Measurements from ENCODE around the gene CISTR. TPM values are rescaled to one million over a fixed set of nuclear protein-coding genes. Genes with fewer than 3 reads are reported as not detected.

Gene CISTR
- total RNA-seq, 1 experiment from 2014 or later = not detected

DNA sequence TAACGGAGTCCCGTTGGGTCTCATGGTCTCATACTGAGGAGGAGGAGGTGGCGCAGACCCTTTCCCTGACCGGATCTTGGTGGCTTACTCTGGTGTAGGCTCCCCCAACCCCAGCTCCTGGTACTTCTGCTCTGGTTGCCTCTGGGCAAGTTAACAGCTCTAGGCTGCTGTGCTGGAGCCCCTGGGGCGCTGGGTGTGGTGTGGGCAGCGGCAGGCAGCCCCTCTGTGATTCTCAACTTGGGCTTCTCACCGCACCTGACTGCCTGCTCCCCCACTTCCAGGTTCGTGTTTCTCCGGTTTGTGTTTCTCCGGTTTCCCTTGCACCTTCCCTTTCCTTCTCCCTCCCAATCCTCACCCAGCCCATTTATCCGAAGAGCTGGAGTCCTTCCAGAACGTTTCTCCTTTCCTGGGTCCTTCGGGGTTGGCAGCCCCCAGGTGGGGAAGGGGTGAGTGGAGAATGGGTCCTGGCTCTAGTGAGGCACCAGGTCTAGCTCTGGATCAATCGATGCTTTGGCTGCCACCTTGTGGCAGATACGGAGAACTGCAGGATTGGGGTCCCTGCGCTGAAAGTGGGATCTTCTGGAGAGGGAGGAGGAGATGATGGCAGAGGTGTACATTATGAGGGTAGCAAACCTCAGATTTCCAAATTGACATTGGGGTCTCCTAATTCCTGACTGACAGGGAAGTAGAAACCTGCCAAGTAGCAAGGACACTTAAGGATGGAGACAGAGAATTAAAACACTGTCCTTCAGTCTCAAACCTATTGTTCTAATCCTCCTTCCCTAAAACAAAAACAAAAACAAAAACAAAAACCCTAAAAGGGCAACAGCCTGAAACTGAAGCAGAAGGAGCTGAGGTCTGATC is 8.3 kb downstream of the CISTR start:
- H3K36me3 ChIP-seq (replicated peaks; ENCODE audit: control insufficient read depth, insufficient read depth, low read length) = no peaks in the 10 kb centered on the region
- H3K4me3 ChIP-seq (ENCODE audit: insufficient read depth, low read depth, low read length) = no peak overlapping the region
- H3K27me3 ChIP-seq (ENCODE audit: control insufficient read depth, insufficient read depth, low read length) = peaks cover 67% of the 10 kb centered on the region
- DNase-seq = peak; percentile 95

DNA sequence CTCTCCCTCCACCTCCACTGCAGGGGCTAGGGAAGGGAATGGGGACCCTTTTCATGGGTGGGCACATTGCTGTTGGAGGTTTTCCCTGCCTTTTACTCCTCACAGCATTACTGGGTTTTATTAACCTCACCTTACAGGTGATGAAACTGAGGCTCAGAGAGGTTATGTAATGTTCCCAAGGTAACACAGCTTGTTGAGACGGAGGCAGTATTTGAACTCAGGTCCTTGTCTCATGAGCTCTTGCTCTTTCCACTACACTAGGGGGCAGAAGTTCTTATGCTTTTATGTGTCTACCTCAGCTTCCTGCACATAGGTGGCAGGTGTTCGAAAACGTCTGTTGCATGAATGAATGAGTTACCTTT is 11.7 kb downstream of the CISTR start:
- H3K4me3 ChIP-seq (ENCODE audit: insufficient read depth, low read depth, low read length) = peak overlapping the region; percentile 6; the same call in 1 of the 2 replicates
- DNase-seq = no peak
- peaks cover 75% of the 10 kb centered on the region for H3K27me3 ChIP-seq (ENCODE audit: control insufficient read depth, insufficient read depth, low read length)
- no peaks in the 10 kb centered on the region for H3K36me3 ChIP-seq (replicated peaks; ENCODE audit: control insufficient read depth, insufficient read depth, low read length)

DNA sequence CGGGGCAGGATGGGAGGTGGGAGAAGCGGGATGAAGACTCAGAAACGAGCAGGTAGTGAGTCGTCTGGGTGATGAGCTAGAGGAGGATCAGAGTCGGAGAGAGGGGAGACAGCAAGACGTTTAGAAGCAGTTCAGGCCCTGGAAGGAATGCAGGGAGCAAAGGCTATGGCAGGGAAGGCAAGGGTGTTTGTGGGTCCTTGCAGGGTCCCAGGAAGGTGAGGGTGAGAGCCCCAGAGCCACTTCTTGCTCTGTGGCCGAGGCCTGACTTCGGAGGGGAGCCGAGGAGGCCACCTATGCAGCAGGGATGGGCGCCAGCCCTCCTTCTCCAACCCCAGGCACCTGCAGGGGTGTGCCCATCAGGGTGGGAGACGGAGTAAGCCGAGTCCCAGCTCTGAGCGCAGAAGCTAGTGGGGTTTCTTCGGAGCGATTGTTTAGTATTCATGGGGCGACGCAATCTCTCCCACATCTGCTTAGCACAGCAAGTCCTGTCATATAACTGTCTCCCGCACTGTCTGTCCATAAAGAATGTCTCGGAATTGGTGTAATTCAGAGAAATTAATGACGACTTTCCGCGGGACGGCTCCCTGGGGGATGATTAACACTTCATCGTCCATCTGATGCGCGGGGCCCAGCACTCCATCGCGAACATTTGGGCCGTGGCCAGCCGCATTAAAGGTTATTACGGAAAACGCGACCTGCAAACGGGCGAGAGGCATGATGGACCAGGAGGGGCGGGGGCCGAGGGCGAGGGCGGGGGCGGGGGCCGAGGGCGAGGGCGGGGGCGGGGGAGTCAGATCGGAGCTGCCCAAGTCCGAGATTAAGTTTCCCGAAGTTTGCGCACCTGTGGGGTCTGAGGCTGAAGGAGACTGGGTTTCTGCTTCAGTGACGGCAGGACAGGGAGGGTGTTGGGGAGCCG is 12.3 kb downstream of the CISTR start:
- DNase-seq = peak; percentile 70
- Histone ChIP-seq H3K27me3 (ENCODE audit: control insufficient read depth, insufficient read depth, low read length) (peaks cover 76% of the 10 kb centered on the region), H3K36me3 (replicated peaks; ENCODE audit: control insufficient read depth, insufficient read depth, low read length) (no peaks in the 10 kb centered on the region), H3K4me3 (ENCODE audit: insufficient read depth, low read depth, low read length) (peak overlapping the region; percentile 28; the same call in 1 of the 2 replicates)

DNA sequence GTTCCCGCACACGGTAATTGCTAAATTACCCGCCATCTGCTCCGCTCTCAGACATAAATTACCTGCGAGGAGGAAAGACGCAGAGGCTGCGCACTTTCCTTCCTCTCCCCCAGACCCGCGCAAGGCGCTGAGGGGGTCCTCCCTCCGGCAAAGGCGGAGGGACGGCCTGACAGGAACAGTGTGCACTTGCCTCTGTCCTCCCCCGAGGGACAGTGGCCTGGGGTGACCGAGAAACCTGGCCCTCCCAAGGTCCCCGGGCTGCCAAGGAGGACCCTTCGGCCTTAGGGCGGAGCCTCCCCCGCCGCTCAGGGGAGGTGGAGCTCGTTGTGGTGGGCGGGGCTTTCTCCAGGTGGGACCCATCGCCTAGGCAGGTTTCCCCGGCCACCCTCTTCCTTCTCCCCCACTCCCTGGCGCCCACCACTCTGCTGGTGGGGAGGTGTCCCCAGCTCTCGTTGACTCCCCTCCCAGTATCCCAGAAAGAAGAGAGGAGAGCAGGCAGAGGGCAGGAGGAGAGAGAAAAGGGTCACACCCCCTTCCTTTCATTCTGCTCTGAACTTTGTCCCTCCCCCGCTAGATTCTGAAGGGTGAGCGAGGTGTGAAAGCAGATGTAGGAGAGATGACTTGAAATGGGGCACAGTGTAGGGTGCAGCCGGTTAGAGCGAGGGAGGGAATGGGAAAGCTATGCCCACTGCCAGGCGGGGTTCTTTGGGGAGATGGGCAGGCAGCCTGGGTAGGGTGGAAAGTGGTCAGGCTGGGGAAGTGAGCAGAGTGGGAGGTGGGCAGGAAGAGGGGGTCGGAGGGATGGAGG is 13.2 kb downstream of the CISTR start:
- Histone ChIP-seq H3K36me3 (replicated peaks; ENCODE audit: control insufficient read depth, insufficient read depth, low read length) (no peaks in the 10 kb centered on the region), H3K4me3 (ENCODE audit: insufficient read depth, low read depth, low read length) (peak overlapping the region; percentile 55), H3K27me3 (ENCODE audit: control insufficient read depth, insufficient read depth, low read length) (peaks cover 70% of the 10 kb centered on the region)
- DNase-seq = peak; percentile 97

DNA sequence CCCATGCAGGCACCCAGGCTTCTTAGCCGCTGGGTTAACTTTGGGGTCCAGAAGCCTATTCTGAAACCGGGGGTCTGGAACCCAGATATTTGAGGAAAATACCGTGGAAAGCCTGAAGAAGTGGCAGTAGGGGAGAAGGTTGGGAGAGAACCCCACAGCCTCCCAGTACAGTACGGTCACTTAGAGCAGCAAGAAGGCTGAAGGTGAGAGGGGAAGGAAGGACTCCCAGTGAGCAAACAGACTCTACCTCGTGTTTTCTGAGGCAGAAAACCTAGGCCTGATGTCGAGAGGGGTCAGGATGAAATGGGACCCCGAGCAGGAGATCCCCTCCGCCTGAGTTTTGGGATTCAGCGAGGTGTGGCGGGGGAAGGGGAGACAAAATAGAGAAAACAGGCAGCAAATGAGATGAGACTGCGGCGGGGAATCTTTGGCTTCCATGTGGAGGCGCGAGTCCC is 13.8 kb downstream of the CISTR start:
- no peak for DNase-seq
- H3K27me3 ChIP-seq (ENCODE audit: control insufficient read depth, insufficient read depth, low read length) = peaks cover 69% of the 10 kb centered on the region
- peak overlapping the region; percentile 55; the same call in 1 of the 2 replicates for H3K4me3 ChIP-seq (ENCODE audit: insufficient read depth, low read depth, low read length)
- no peaks in the 10 kb centered on the region for H3K36me3 ChIP-seq (replicated peaks; ENCODE audit: control insufficient read depth, insufficient read depth, low read length)

DNA sequence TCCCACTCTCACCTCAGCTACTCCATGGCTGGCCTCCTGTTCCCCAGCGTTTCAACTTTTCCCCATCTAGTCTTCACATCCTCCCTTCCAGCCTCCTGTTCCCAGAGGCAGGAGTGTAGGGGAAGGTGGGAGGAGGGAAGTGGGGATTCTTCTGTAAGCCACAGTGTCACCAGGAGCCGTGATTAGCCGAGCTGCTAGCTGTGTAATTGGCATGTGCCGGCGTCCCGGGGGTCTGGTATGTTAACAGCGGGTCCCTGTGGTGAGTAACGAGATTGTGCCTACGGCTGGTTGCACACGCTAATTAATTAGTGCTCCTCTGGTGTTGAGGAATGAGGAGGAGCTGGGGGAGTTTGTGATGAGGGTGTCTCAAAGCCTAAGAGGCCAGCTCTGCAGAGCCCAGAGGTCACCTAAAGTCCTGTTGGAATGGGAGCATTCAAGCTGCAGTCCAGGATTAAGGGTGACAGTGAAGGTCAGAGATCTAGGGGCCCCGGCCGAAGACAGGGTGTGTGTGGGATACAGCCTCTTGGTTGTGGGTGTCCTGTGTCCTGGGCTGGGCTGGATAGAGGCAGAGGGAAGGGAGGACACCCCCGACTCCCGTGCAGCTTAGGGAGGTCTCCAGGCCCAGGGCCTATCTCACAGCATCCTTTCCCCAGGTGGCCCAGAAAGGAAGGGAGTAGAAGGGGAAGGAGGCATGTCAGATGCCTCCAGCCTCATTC is 14.5 kb downstream of the CISTR start:
- no peak for DNase-seq
- Histone ChIP-seq H3K27me3 (ENCODE audit: control insufficient read depth, insufficient read depth, low read length) (peaks cover 64% of the 10 kb centered on the region), H3K4me3 (ENCODE audit: insufficient read depth, low read depth, low read length) (no peak overlapping the region), H3K36me3 (replicated peaks; ENCODE audit: control insufficient read depth, insufficient read depth, low read length) (no peaks in the 10 kb centered on the region)

DNA sequence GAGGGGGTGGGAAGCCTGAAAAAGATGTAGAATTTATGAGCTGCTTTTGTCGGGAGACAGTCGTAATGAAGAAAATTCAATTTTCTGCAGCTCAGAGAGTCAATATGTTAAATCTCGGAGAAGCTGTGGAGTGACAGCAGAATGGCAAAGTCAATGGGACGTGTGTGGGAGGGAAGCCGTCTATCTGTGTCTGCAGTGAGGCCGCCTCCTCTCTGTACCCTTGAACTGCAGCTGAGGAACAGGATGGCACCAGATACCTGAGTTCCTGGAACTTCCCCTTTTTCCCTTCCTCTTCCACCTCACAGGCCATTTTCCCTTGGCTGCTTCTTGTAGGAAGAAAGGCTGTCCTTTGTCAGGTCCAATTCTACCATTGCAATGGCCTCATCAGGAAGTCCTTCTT is 15.2 kb downstream of the CISTR start:
- Histone ChIP-seq H3K27me3 (ENCODE audit: control insufficient read depth, insufficient read depth, low read length) (peaks cover 62% of the 10 kb centered on the region), H3K36me3 (replicated peaks; ENCODE audit: control insufficient read depth, insufficient read depth, low read length) (no peaks in the 10 kb centered on the region)

DNA sequence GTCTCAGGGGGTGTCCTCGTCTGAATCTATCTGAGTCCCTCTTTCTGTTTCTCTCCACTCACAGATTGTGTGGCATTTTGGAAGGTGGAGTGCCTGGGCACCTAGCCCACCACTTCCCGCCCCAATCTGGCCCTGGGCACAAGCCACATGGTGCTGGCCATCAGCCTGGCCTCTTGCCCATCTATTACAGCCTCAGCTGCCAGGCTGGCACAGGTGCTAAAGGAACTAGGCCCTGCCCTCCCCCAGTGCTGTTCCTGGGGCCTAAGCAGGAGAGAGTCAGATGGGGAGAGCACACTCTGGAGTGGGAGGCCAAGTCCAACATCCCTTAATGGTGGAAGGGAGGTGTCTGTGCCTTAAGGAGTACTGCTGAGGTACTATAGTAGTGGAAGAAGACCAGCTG is 16.2 kb downstream of the CISTR start:
- no peak for DNase-seq
- Histone ChIP-seq H3K36me3 (replicated peaks; ENCODE audit: control insufficient read depth, insufficient read depth, low read length) (no peaks in the 10 kb centered on the region), H3K4me3 (ENCODE audit: insufficient read depth, low read depth, low read length) (no peak overlapping the region), H3K27me3 (ENCODE audit: control insufficient read depth, insufficient read depth, low read length) (peaks cover 56% of the 10 kb centered on the region)

More for the DNA sequence above, 15.2 kb downstream of the CISTR start:
- no peak for DNase-seq
- H3K4me3 ChIP-seq (ENCODE audit: insufficient read depth, low read depth, low read length) = no peak overlapping the region

DNA sequence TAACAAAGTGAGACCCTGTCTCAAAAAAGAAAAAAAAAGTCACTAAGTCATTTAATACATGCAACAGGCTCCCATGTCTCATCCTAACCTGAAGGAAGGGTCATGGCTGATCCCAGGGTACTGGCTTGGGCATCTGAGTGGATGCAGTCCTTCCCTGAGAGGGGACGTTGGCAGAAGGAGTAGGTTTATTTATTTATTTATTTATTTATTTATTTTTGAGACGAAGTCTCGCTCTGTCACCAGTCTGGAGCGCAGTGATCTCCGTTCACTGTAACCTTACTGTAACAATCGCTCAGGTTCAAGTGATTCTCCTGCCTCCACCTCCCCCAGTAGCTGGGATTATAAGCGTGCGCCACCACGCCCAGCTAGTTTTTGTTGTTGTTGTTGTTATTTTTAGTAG is 17.4 kb downstream of the CISTR start:
- Histone ChIP-seq H3K36me3 (replicated peaks; ENCODE audit: control insufficient read depth, insufficient read depth, low read length) (no peaks in the 10 kb centered on the region), H3K27me3 (ENCODE audit: control insufficient read depth, insufficient read depth, low read length) (peaks cover 45% of the 10 kb centered on the region), H3K4me3 (ENCODE audit: insufficient read depth, low read depth, low read length) (no peak overlapping the region)
- no peak for DNase-seq

DNA sequence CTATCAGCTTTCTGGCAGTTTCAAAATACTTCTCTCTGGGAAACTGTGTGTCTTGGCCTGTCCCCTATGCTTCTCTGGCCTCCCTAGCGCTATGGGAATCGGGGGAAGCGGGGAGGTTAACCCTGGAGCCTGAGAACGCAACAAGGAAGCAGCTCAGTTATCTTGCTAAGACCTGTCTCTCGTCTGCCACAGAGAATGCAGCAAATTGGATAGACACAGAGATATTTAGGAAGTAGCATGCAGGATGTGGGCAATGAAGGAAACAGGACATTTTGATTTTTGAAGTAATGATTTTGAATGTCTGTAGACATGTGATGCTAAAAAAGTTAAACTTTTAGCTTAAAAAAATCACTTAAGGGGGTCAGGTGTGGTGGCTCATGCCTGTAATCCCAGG is 18.0 kb downstream of the CISTR start:
- no peak overlapping the region for H3K4me3 ChIP-seq (ENCODE audit: insufficient read depth, low read depth, low read length)
- DNase-seq = no peak
- no peaks in the 10 kb centered on the region for H3K36me3 ChIP-seq (replicated peaks; ENCODE audit: control insufficient read depth, insufficient read depth, low read length)
- H3K27me3 ChIP-seq (ENCODE audit: control insufficient read depth, insufficient read depth, low read length) = peaks cover 39% of the 10 kb centered on the region

DNA sequence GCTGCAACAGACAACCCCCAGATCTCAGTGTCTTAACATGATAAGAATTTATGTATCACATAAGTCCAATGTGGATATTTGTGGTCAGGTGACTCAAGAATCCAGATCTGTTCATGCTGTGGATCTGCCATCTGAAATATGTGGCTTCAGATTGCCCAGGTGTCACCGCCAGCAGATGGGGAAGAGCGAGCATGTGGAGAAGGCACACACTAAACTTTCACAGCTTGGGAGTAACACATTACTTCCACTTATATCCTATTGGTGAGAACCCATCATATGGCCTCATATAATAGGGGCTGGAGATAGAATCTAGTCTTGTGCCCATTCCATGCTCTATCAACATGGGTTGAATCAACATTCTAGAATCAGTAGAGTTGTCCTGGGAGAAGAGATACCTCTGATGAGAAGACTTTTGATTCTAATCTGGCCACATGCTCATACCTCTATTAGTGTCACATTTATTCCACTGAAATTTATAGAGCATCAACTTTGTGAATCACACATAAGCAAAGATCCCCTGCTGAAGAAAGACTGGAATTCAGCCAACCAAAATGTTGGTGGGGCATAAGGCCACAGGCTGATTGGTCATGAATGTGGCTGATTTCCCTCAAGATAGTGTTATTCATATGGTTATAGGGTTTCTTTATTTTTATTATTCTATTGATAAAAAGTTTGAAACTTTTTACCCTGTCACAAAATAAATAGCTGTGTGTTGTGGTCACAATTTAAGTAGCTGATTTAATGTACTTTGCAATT is 18.6 kb downstream of the CISTR start:
- Histone ChIP-seq H3K4me3 (ENCODE audit: insufficient read depth, low read depth, low read length) (no peak overlapping the region), H3K27me3 (ENCODE audit: control insufficient read depth, insufficient read depth, low read length) (peaks cover 33% of the 10 kb centered on the region), H3K36me3 (replicated peaks; ENCODE audit: control insufficient read depth, insufficient read depth, low read length) (no peaks in the 10 kb centered on the region)
- DNase-seq = no peak

DNA sequence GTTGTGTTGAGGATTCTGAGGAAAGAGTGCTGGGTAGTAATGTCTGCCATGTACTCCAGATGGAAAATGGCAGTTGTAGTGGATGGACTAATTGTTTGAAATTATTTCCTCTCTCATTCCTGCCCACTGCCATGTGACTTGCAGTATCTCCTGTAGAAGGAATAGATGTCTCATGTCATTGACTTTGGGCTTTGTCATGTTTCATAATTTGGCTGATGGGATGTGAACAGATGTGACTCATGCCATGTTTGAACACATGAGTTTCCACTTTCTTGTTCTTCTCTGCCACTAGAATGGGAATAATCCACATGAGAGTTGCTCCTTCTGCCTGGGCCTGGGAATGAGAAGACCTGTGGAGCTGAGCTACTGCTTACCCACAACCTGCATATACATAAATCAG is 22.1 kb downstream of the CISTR start:
- Histone ChIP-seq H3K4me3 (ENCODE audit: insufficient read depth, low read depth, low read length) (no peak overlapping the region), H3K27me3 (ENCODE audit: control insufficient read depth, insufficient read depth, low read length) (peaks cover 3% of the 10 kb centered on the region; the same call in 1 of the 2 replicates), H3K36me3 (replicated peaks; ENCODE audit: control insufficient read depth, insufficient read depth, low read length) (no peaks in the 10 kb centered on the region)
- DNase-seq = no peak

DNA sequence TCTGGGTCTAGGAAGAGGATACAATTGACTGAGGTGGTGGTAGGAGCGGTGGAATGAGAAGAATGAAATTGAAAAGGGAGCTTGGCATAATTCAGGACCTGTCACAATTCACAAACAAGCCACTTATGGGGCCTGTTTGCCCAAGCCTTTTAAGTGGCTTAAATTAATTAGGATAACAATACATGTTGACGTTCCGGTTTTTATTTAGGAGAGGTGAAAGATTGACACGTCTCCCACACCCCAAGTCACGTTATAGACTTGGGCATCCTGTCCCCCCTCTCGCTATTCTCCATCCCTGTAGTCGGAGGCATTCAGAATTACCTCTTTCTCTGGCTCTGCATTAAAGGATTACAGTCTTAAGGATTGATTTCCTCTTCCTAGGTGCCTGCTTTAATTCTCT is 23.6 kb downstream of the CISTR start:
- DNase-seq = no peak
- H3K27me3 ChIP-seq (ENCODE audit: control insufficient read depth, insufficient read depth, low read length) = peaks cover under 1% of the 10 kb centered on the region; the same call in 1 of the 2 replicates
- H3K36me3 ChIP-seq (replicated peaks; ENCODE audit: control insufficient read depth, insufficient read depth, low read length) = no peaks in the 10 kb centered on the region
- no peak overlapping the region for H3K4me3 ChIP-seq (ENCODE audit: insufficient read depth, low read depth, low read length)
